Measurements from ENCODE around the gene NFRKB. TPM values are rescaled to one million over a fixed set of nuclear protein-coding genes. Genes with fewer than 3 reads are reported as not detected.

The NFRKB gene
- total RNA-seq, 1 donor from 2014 or later: 34.9 TPM

DNA sequence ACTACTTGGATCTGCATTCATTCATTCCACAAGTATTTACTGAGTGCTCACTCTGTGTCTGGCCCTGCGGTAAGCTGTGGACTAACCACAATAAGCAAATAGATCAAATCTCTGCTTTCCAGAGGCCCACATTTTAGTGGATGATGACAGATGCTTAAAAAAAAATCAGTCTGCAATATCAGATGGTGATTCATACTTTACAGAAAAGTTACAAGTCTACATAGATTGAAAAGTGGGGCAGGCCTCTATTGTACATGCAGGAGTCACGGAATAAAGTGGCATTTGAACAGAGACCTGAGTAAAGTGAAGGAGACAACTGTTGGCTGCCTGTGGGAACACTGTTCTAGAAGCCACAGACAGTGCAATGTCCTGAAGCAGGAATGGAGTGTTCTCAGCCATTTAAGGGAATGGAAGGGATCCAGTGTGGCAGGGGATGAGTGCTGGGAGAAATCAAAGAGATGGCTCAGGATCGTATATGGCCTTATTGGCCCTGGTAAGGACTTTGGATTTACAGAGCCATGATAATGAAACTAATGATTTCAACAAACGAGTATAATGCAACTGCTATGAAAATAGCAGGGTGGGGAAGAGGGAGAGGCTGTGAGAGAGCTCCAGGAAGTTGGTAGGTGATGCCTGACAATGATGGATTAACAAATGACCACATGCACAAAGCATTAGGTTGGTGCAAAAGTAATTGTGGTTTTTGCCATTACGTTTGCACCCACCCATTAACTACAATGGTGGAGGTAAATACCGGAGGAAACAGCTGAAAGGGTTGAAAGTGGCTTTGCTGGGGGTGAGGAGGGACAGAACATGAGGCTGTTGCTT, 48.7 kb downstream of the NFRKB start:
- intact Hi-C loops (cut with micrococcal nuclease): loop anchor here (5.0 kb wide), 1 partner anchor 34 kb away; no protein-coding TSS in a partner anchor

Other genes with a start within 250 kb of the NFRKB start
- 0.36 and 0.43 TPM in 2 replicates for gene TMEM45B, start 79.7 kb downstream of the NFRKB start, total RNA-seq
- 11.2 and 14.6 TPM in 2 replicates for gene PRDM10, start 107.3 kb upstream of the NFRKB start, total RNA-seq
- gene APLP2, start 174.3 kb upstream of the NFRKB start, total RNA-seq: 27.8 and 32.1 TPM in 2 replicates